Measurements from ENCODE around the gene THADA.

Gene THADA

DNA sequence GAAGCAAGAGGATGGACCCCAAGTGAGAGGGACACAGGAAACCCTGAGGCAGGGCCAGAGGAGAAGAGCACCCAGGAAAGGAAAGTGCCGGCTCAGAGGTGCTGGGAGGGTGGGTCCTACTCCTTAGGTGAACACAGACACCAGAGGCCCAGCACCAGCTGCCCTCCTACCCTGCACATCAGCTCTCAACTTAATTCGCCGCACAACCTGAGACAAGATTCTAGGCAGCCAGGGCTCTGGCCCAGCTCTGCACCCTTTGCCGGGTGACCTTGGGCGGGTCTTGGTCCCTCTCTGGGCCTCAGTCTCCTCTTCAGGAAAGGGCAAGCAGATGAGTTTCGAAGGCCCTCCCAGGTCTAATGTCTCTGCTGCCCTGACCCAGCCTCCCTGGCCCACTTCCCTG lies 397.6 kb downstream of the THADA start:
- TF ChIP-seq SUZ12 (IDR thresholded peaks at IDR 0.05) (no peak), HDGF (IDR thresholded peaks at IDR 0.05; ENCODE audit: borderline replicate concordance) (no peak)
- CTCF ChIA-PET = no interaction called here
- DNase-seq (ENCODE audit: extremely low spot score) = no peak
- POLR2A ChIA-PET = no interaction called here

GRCh38 chr2:43197588-43197896 lies 398.3 kb downstream of the THADA start:
- CTCF ChIA-PET = no interaction called here
- POLR2A ChIA-PET = no interaction called here
- TF ChIP-seq SUZ12 (IDR thresholded peaks at IDR 0.05) (no peak), ELF4 (IDR thresholded peaks at IDR 0.05) (no peak), FOXA1 (IDR thresholded peaks at IDR 0.05) (no peak), PKNOX1 (IDR thresholded peaks at IDR 0.05) (no peak), BHLHE40 (IDR thresholded peaks at IDR 0.05; ENCODE audit: borderline replicate concordance) (no peak), HDGF (IDR thresholded peaks at IDR 0.05; ENCODE audit: borderline replicate concordance) (no peak), NFRKB (IDR thresholded peaks at IDR 0.05) (no peak), L3MBTL2 (conservative IDR thresholded peaks at IDR 0.05) (no peak), CTBP1 (IDR thresholded peaks at IDR 0.05; ENCODE audit: borderline replicate concordance) (no peak), LEF1 (IDR thresholded peaks at IDR 0.05; ENCODE audit: borderline replicate concordance) (no peak)
- no peak for DNase-seq (ENCODE audit: extremely low spot score)

DNA sequence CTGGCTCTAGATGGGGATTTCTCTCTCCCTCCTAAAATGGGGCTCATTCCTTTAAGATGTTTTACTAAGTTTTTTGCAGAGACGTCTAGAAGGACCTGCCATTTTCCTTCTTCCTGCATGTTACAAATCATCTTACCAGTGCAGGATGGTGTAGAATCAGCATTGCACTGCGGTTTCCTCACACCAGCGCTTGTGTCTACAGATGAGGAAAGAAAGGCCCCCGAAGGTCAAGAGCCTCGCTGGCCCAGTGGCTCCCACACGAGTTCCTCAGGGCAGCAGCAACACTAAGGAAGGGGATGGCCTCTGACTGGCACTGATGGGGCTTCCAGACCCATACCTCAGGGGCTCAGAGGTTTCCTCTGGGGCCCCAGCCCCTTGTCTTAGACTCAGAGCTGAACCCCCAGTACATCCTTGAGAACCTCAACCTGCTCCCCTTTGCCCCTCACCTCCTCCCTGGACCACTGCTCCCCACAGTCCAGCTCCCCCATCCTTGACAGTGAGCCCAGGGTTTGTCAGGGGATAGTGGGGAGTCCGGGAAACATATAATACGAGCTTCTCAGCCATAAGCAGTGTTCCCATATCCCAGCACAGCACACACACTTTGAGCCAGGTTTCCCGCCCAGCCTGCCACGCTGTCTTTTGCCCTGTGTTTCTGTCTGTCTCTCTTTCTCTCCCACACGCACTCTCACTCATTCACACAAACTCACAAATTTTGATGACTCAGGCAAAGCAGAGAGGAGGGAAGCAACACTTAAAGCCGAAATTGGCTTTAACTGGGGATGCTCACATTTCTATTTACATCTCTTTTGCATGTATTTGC lies 398.9 kb downstream of the THADA start:
- TF ChIP-seq PKNOX1 (IDR thresholded peaks at IDR 0.05) (no peak), CTBP1 (IDR thresholded peaks at IDR 0.05; ENCODE audit: borderline replicate concordance) (no peak), ZNF384 (IDR thresholded peaks at IDR 0.05) (no peak)
- ChIA-PET CTCF (no interaction called here), POLR2A (no interaction called here)
- DNase-seq (ENCODE audit: extremely low spot score) = no peak

DNA sequence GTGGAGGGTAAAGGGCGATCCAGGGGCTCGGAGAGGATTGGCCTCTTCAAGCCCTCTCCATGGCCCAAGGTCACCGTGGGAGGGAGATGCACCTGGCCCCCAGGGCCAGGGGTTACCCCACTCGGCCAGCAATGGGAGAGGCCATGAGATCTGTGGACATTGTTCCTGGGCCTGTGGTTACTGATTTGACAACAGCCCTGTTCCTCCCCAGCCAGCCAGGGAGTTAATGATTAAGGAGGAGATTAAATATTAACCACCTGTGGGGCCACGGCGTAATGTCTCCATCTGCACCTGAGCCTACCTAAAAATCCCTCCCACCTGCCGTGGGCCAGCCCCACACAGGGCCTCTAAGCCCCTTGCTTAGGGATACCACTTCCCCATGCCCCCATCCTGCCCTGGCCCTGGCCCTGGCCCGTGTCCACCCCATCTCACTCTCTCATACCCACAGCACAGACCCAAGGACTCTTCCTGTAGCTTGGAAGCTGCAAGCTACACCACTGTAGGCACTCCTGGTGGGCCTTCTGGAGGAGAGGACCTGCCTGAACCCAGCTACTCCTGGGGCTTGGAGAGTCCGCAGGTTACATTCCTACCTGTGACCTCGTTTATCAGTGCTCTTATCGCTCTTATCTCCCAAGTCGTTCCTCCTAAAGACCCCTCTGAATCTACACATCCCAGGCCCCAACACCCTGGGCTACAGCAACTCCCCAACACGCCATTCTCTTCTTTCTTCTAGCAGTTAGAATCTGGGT lies 401.5 kb downstream of the THADA start:
- DNase-seq (ENCODE audit: extremely low spot score) = no peak
- ChIA-PET CTCF (interaction anchor here (1.0 kb wide), 1 partner anchor 24 kb away, joined by 4 read pairs; no protein-coding TSS in a partner anchor), POLR2A (no interaction called here)
- TF ChIP-seq ARNT (IDR thresholded peaks at IDR 0.05) (no peak), FOXM1 (IDR thresholded peaks at IDR 0.05; ENCODE audit: borderline replicate concordance) (no peak), TARDBP (IDR thresholded peaks at IDR 0.05) (no peak), FOXA1 (IDR thresholded peaks at IDR 0.05) (no peak), SUZ12 (IDR thresholded peaks at IDR 0.05) (no peak), HDGF (IDR thresholded peaks at IDR 0.05; ENCODE audit: borderline replicate concordance) (no peak), CTBP1 (IDR thresholded peaks at IDR 0.05; ENCODE audit: borderline replicate concordance) (no peak), NFRKB (IDR thresholded peaks at IDR 0.05) (no peak), PKNOX1 (IDR thresholded peaks at IDR 0.05) (no peak), ELF4 (IDR thresholded peaks at IDR 0.05) (no peak), ZNF384 (IDR thresholded peaks at IDR 0.05) (no peak), L3MBTL2 (conservative IDR thresholded peaks at IDR 0.05) (no peak), FOXK2 (IDR thresholded peaks at IDR 0.05) (no peak), BHLHE40 (IDR thresholded peaks at IDR 0.05; ENCODE audit: borderline replicate concordance) (no peak), SP1 (IDR thresholded peaks at IDR 0.05) (no peak), LEF1 (IDR thresholded peaks at IDR 0.05; ENCODE audit: borderline replicate concordance) (no peak)

GRCh38 chr2:43193652-43194120 lies 402.2 kb downstream of the THADA start:
- POLR2A ChIA-PET = no interaction called here
- TF ChIP-seq SUZ12 (IDR thresholded peaks at IDR 0.05) = no peak
- TF ChIP-seq FOXM1 (IDR thresholded peaks at IDR 0.05; ENCODE audit: borderline replicate concordance) = no peak
- no peak for TF ChIP-seq SP1 (IDR thresholded peaks at IDR 0.05)
- no peak for TF ChIP-seq ARNT (IDR thresholded peaks at IDR 0.05)
- no peak for TF ChIP-seq BHLHE40 (IDR thresholded peaks at IDR 0.05; ENCODE audit: borderline replicate concordance)
- TF ChIP-seq FOXA1 (IDR thresholded peaks at IDR 0.05) = no peak
- no peak for TF ChIP-seq TARDBP (IDR thresholded peaks at IDR 0.05)
- TF ChIP-seq ZNF384 (IDR thresholded peaks at IDR 0.05) = no peak
- TF ChIP-seq CTBP1 (IDR thresholded peaks at IDR 0.05; ENCODE audit: borderline replicate concordance) = no peak
- no peak for TF ChIP-seq PKNOX1 (IDR thresholded peaks at IDR 0.05)
- no peak for TF ChIP-seq HDGF (IDR thresholded peaks at IDR 0.05; ENCODE audit: borderline replicate concordance)
- no peak for TF ChIP-seq LEF1 (IDR thresholded peaks at IDR 0.05; ENCODE audit: borderline replicate concordance)
- TF ChIP-seq ELF4 (IDR thresholded peaks at IDR 0.05) = no peak
- TF ChIP-seq FOXK2 (IDR thresholded peaks at IDR 0.05) = no peak
- no peak for TF ChIP-seq L3MBTL2 (conservative IDR thresholded peaks at IDR 0.05)
- DNase-seq (ENCODE audit: extremely low spot score) = no peak
- CTCF ChIA-PET = interaction anchor here (1.0 kb wide), 1 partner anchor 23 kb away, joined by 4 read pairs; no protein-coding TSS in a partner anchor
